G401 (cell line): Measurements from ENCODE around the gene XRN1. TPM values are rescaled to one million over a fixed set of nuclear protein-coding genes. Genes with fewer than 3 reads are reported as not detected.

Source experiments
- DNase-seq: peaks from one replicate; pipeline ENCODE4 v3.0.0-alpha.2; 2015; ENCODE audit warnings: low spot score
- in situ Hi-C: cut with HindIII; loops from 2 replicates; pipeline ENCODE4 v1.10.0; 2016; ENCODE audit warnings: low sequenced_read_pairs, mixed read lengths
- total RNA-seq: library from RNA; depleted of rRNA; stranded (reverse); fragments of >200 nt; shearing (Covaris generic); gene quantifications from 2 replicates; pipeline ENCODE4 v1.2.3, GENCODE V29; 2014; rRNA removed

Gene XRN1
- total RNA-seq, 1 experiment from 2014 or later: 7.7 TPM

DNA sequence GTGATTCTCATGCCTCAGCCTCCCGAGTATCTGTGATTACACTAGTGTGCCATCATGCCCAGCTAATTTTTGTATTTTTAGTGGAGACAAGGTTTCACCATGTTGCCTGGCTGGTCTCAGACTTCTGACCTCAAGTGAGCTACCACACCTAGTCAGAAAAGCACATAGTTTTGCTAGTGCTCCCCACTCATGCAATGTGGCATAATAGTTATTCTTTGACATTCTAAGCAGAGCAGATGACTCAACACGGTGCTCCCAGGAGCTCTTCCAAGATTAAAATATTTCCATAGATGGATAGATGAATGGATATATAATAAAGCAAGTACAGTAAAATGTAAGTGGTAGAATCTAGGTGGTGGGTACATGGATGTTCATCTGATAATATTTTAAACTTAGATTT lies 169.4 kb downstream of the XRN1 start:
- in situ Hi-C loops: no loop called here
- no peak for DNase-seq

DNA sequence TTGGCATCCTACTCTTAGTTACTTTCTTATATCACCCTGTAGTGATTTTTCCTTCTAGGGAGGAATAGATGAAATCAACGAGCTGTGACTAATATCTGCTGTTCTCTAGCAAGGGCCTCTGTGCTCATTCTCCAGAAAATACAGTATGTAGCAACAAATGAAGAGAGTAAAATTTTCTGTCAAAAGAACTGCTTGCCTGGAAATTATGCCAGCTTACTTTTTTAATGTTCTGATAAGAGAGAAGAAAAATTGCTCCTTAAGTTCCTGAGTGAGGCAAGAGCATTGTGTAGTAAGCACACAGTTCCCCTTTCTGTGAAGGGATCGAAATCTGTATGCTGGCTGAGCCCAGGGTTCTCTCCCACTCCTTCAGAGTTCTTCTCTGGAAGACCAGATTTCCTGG lies 171.1 kb downstream of the XRN1 start:
- no peak for DNase-seq
- in situ Hi-C loops: no loop called here

DNA sequence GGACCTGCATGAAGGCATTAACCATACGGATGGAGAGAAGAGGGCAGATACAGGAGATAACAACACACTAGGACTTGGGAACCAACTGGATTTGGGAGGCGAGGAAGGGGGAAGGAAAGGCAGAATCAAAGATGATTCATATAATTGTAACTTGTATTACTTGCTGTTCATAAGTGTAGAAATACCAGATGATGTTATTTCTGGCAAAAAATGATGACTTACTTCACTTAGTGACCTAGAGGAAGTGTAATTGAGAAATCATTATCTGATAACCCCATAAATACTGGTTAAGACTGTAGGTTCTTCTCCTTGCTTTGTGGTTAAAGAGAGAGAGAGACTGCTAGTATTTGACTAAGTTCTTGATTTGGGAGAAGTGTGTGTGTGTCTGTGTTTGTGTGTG lies 172.0 kb downstream of the XRN1 start:
- no peak for DNase-seq

DNA sequence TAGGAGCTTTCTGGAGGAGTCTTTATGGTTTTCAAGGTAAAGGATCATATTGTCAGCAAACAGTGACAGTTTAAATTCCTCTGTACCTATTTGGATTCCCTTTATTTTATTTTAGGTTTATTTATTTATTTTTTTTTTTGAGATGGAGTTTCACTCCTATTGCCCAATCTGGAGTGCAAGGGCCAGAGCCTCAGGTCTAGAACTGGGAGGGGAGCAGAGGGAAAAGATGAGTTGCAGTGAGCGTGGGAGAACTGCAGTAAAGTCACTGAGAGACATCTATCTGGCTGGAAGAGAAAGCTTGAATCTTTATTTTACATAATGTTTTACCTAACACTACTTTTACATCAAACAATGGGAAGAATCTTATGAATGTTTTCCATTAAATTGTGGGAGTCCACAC lies 172.9 kb downstream of the XRN1 start:
- no peak for DNase-seq
- in situ Hi-C loops: no loop called here

More for the DNA sequence above, 172.0 kb downstream of the XRN1 start:
- in situ Hi-C loops: no loop called here

DNA sequence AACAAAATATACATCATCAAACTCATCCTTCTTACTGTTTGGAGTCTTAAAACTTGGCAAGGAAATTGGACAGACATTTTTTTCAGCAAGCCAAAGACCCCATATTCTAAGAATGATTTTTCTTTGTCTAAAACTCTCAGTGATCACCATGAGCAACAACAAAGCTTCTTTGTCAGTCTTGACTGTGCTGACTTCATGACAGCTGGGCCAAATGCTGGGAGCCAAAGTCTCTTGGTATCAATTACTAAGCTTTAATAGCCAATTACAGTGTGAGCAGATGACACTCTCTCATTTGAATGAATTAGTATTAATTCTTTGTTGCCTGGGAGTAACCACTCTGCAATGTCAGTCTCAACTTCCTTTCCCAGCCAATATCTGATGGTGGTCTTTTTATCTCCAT lies 174.3 kb downstream of the XRN1 start:
- in situ Hi-C loops: no loop called here
- no peak for DNase-seq

DNA sequence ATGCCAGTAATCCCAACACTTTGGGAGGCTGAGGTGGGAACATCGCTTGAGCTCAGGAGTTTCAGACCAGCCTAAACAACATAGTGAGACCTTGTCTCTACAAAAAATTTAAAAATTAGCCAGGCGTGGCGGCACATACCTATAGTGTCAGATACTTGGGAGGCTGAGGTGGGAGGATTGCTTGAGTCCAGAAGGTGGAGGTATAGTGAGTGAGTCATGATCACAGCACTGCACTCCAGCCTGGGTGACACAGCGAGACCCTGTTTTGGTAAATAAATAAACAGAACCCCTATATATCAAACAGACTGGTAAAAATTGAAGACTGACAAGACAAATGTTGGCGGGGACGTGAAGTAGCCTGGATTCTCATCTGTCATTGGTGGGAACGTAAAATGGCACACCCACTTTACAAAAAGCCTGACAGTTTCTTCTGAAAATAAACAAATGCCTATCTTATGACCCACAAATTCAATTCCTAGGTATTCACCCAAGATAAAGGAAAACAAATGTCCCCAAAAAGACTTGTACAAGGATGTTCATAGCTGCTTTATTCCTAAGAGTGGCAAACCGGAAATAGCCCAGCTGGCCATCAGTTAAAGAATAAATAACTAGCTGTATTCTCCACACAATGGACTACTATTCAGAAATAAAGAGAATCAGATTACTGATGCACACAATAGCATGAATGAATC lies 175.5 kb downstream of the XRN1 start:
- in situ Hi-C loops: no loop called here
- DNase-seq: no peak

DNA sequence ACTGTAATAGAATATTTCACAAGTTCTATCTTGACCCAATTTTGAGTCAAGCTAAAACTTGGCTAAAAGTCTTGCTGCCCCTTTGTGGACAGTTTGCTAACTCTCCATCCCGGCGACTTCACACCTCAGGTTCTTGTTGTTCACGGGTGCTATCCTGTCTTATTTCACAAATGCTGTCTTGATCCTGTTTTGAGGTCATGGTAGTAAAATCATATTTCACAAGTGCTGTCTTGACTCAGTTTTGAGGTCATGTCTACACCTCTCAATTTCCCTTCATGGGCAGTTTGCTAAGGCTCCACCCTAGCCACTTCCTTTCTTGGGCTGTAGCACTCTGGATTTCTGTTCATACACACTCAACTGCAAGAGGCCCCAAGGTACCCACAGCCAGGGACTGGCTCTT lies 177.4 kb downstream of the XRN1 start:
- DNase-seq: no peak
- in situ Hi-C loops: no loop called here

DNA sequence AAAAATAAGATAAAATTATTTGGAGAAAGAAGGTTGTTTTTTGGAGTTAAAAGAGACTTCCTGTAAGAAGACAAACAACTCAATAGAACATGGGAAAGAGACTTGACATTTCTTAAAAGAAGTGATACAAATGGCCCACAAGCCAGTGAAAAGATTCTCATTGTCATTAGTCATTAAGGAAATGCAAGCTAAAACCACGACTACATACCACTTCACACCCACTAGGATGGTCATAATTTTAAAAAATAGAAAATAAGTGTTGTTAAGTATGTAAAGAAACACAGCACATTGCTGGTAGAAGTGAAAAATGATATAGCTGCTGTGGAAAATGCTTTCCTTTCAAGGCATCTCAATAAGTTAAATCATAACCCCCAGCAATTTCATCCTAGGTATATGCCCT lies 178.1 kb downstream of the XRN1 start:
- DNase-seq: no peak
- in situ Hi-C loops: no loop called here

DNA sequence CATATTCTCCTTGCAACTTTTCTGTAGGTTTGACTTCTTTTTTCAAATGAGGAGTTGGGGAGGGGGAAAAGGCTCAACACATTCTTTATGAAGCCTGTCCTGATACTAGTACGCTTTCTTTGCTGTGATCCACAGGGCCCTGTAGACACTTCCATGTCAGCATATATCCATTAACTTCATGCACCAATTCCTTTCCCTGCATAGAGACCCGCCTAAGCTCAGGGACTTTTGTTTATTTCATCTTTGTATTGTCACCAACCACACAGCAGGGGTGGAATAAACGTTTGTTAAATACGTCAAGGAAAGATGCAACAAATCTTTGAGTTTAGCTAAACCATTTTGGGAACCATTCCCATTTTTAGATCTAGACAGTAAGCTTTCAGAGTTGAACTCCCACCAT lies 179.4 kb downstream of the XRN1 start:
- in situ Hi-C loops: no loop called here
- DNase-seq: no peak

DNA sequence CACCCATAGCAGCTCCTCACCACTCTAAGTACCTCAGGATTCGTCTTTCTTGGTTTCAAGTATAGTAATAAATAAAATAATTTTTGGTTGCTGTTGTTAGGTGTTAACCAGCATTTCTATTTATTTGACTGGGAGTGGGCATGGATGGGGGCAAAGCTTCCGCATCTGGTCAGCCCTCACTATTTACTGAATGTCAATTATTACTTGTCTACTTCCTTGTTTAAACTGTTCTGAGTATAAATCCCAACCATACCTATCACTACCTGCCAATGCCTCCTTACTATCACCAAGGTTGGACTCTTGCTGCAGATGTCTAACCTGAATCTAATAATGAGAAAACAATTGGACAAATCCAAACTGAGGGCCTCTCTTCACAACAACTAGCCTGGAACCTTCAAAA lies 180.6 kb downstream of the XRN1 start:
- no peak for DNase-seq
- in situ Hi-C loops: no loop called here

DNA sequence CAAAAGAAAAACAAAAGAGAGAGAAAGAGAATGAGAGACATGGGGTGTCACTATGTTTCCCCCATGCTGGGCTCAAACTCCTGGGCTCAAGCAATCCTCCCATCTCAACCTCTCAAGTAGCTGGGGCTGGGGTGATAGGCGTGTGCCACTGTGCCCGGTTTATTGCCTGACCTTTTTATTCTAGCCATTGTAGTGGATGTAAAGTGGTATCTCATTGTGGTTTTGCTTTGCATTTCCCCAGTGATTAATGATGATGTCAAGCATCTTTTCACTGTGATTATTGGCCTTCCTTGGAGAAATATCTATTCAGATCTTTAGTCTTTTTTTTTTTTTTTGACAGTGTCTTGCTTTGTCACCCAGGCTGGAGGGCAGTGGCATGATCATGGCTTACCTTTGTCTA lies 184.7 kb downstream of the XRN1 start:
- no peak for DNase-seq
- in situ Hi-C loops: no loop called here

DNA sequence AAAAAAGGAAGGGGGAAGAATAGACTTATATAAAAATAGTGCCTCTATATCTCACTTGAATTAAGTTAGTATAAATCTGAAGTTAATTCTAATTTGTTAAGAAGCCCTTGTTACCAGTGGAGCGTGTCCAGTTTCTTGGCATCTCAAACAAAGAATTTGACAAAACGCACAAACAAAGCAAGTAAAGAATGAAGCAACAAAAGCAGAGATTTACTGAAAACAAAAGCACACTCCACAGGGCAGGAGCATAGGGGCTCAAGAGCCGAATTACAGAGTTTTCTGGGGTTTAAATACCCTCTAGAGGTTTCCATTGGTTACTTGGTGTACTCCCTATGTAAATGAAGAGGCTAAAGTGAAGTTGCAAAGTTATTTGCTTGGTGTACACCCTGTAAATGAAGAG lies 188.5 kb downstream of the XRN1 start:
- in situ Hi-C loops: no loop called here

DNA sequence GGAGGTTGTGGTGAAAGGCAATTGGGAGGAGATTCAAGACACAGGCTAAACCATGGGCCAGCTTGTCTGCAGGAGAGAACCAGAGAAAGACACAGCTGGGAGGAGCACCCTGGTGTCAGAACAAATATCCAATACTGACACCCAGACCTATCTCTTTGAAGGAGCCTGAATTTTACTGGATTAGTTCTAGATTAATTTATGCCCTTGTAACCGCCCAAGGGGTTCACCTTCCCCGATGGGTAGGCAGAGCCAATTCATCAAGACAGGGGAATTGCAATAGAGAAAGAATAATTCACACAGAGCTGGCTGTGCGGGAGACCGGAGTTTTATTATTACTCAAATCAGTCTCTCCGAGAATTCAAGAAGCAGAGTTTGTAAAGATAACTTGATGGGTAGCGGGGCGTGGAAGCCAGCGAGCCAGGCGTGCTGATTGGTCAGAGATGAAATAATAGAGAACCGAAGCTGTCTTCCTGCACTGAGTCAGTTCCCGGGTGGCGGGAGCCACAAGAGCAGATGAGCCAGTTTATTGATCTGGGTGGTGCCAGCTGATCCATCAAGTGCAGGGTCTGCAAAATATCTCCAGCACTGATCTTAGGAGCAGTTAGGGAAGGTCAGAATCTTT lies 191.0 kb downstream of the XRN1 start:
- no peak for DNase-seq
- in situ Hi-C loops: no loop called here

More for the DNA sequence above, 188.5 kb downstream of the XRN1 start:
- no peak for DNase-seq

Other genes starting within 250 kb of the XRN1 start
- 17.0 and 26.8 TPM in 2 replicates for gene GK5, start 222.5 kb downstream of the XRN1 start, total RNA-seq
- 7.7 and 26.1 TPM in 2 replicates for gene ATR, start 130.7 kb upstream of the XRN1 start, total RNA-seq
- 5.2 and 12.1 TPM in 2 replicates for gene PLS1, start 148.4 kb upstream of the XRN1 start, total RNA-seq